Smooth muscle cell (in vitro differentiated cells): ENCODE measurements around the gene RCVRN. TPM values are rescaled to one million over a fixed set of nuclear protein-coding genes. Genes with fewer than 3 reads are reported as not detected.

Source experiments
- DNase-seq: peaks from one replicate; lab custom pipeline; 2025; ENCODE audit not compliant: unreplicated experiment; lab: John Stamatoyannopoulos, UW
- H2AFZ ChIP-seq: fragments of 200-600 bp; sonication (generic); 2 replicates; pipeline ENCODE4 v1.6.0; 2016; ENCODE audit warnings: antibody characterized with exemption, low read depth, mild to moderate bottlenecking
- H3F3A ChIP-seq: fragments of 200-600 bp; sonication (generic); 2 replicates; pipeline ENCODE4 v1.6.0; 2017; ENCODE audit warnings: antibody characterized with exemption, low read depth
- H3K27ac ChIP-seq: fragments of 200-600 bp; sonication (generic); 2 replicates; pipeline ENCODE4 v1.5.1; 2016; ENCODE audit warnings: low read depth, mild to moderate bottlenecking
- H3K27me3 ChIP-seq: fragments of 200-600 bp; sonication (generic); 2 replicates; pipeline ENCODE4 v1.6.1; 2016; ENCODE audit warnings: low read depth, mild to moderate bottlenecking
- H3K36me3 ChIP-seq: fragments of 200-600 bp; sonication (generic); 2 replicates; pipeline ENCODE4 v1.5.1; 2016; ENCODE audit warnings: low read depth
- H3K4me1 ChIP-seq: fragments of 200-600 bp; sonication (generic); 2 replicates; pipeline ENCODE4 v1.5.1; 2016; ENCODE audit warnings: low read depth
- H3K4me2 ChIP-seq: fragments of 200-600 bp; sonication (generic); 2 replicates; pipeline ENCODE4 v1.6.0; 2016; ENCODE audit warnings: mild to moderate bottlenecking
- H3K4me3 ChIP-seq: fragments of 200-600 bp; sonication (generic); 2 replicates; pipeline ENCODE4 v1.5.1; 2016; ENCODE audit warnings: mild to moderate bottlenecking
- H3K79me2 ChIP-seq: fragments of 200-600 bp; sonication (generic); 2 replicates; pipeline ENCODE4 v1.6.0; 2016; ENCODE audit warnings: low read depth, mild to moderate bottlenecking
- H3K9ac ChIP-seq: fragments of 200-600 bp; sonication (generic); 2 replicates; pipeline ENCODE4 v1.6.0; 2016; ENCODE audit warnings: low read depth
- H3K9me3 ChIP-seq: fragments of 200-600 bp; sonication (generic); replicated peaks from 2 replicates; pipeline ENCODE4 v1.5.1; 2016; ENCODE audit warnings: low read depth
- H4K20me1 ChIP-seq: fragments of 200-600 bp; sonication (generic); 2 replicates; pipeline ENCODE4 v1.6.0; 2016; ENCODE audit warnings: low read depth
- CTCF ChIP-seq: fragments of 200-600 bp; sonication (generic); IDR thresholded peaks from 2 replicates; pipeline ENCODE4 v1.5.1; 2017; ENCODE audit warnings: borderline replicate concordance, mild to moderate bottlenecking, antibody characterized with exemption; ENCODE audit not compliant: insufficient read depth, poor library complexity, severe bottlenecking
- WGBS: methylation state at CpG from one replicate; pipeline ENCODE4 v1.1.7; 2016; ENCODE audit warnings: low lambda C conversion rate; 5-methylcytosine and 5-hydroxymethylcytosine counted together
- polyA plus RNA-seq: library from polyadenylated mRNA; unstranded; fragments of >200 nt; fragmentation: Nextera tagmentation; extraction: Ambion mirVana; gene quantifications from 2 replicates; pipeline ENCODE4 v1.2.1, GENCODE V29; 2016
- total RNA-seq: library from RNA; depleted of rRNA; stranded (reverse); fragments of >200 nt; gene quantifications from 2 replicates; pipeline ENCODE4 v1.2.3, GENCODE V29; 2014

The RCVRN gene
- total and polyA plus RNA-seq, 2 experiments from 2014 or later: 3.2 to 4.0 TPM

- Histone ChIP-seq H3K4me3 (no peak overlapping the region), H4K20me1 (no peaks in the 10 kb centered on the region), H2AFZ (no peak overlapping the region), H3K9ac (no peak overlapping the region), H3K27ac (no peak overlapping the region), H3K79me2 (no peaks in the 10 kb centered on the region), H3K9me3 (no peaks in the 10 kb centered on the region), H3K27me3 (no peaks in the 10 kb centered on the region), H3K36me3 (no peaks in the 10 kb centered on the region), H3F3A (no peaks in the 10 kb centered on the region), H3K4me2 (no peak overlapping the region), H3K4me1 (peaks cover 8% of the 10 kb centered on the region)
- DNase-seq: no peak
- TF ChIP-seq CTCF: no peak
- WGBS: 76% methylated on average over 3 of the region's 3 CpGs
Measured at GRCh38 chr17:9874722-9875121, 30.3 kb downstream of the RCVRN start.

GRCh38 chr17:9872852-9873251 is 32.2 kb downstream of the RCVRN start:
- H3K9me3 ChIP-seq: no peaks in the 10 kb centered on the region
- no peak for TF ChIP-seq CTCF
- no peaks in the 10 kb centered on the region for H3F3A ChIP-seq
- no peak overlapping the region for H2AFZ ChIP-seq
- WGBS: 77% methylated on average over 6 of the region's 6 CpGs
- no peak for DNase-seq
- peaks cover 8% of the 10 kb centered on the region for H3K4me1 ChIP-seq
- H3K36me3 ChIP-seq: no peaks in the 10 kb centered on the region
- no peak overlapping the region for H3K4me3 ChIP-seq
- H3K9ac ChIP-seq: no peak overlapping the region
- no peaks in the 10 kb centered on the region for H3K27me3 ChIP-seq
- no peak overlapping the region for H3K27ac ChIP-seq
- no peak overlapping the region for H3K4me2 ChIP-seq
- no peaks in the 10 kb centered on the region for H3K79me2 ChIP-seq
- H4K20me1 ChIP-seq: no peaks in the 10 kb centered on the region

GRCh38 chr17:9868552-9868951 is 36.5 kb downstream of the RCVRN start:
- Histone ChIP-seq H3K4me2 (no peak overlapping the region), H3K4me3 (no peak overlapping the region), H3K79me2 (no peaks in the 10 kb centered on the region), H3K36me3 (no peaks in the 10 kb centered on the region), H3K27me3 (no peaks in the 10 kb centered on the region), H3K9me3 (no peaks in the 10 kb centered on the region), H3K9ac (no peak overlapping the region), H3F3A (no peaks in the 10 kb centered on the region), H2AFZ (no peak overlapping the region), H3K4me1 (no peaks in the 10 kb centered on the region), H3K27ac (no peak overlapping the region), H4K20me1 (no peaks in the 10 kb centered on the region)
- DNase-seq: no peak
- WGBS: 83% methylated on average over 3 of the region's 3 CpGs
- TF ChIP-seq CTCF: no peak

- no peak overlapping the region for H3K4me3 ChIP-seq
- H2AFZ ChIP-seq: no peak overlapping the region
- no peaks in the 10 kb centered on the region for H3K9me3 ChIP-seq
- WGBS: 67% methylated on average over 1 of the region's 1 CpG
- H4K20me1 ChIP-seq: no peaks in the 10 kb centered on the region
- no peak overlapping the region for H3K27ac ChIP-seq
- TF ChIP-seq CTCF: no peak
- H3K4me1 ChIP-seq: no peaks in the 10 kb centered on the region
- no peaks in the 10 kb centered on the region for H3K36me3 ChIP-seq
- no peak overlapping the region for H3K4me2 ChIP-seq
- H3K27me3 ChIP-seq: no peaks in the 10 kb centered on the region
- no peak for DNase-seq
- no peaks in the 10 kb centered on the region for H3K79me2 ChIP-seq
- H3F3A ChIP-seq: no peaks in the 10 kb centered on the region
- H3K9ac ChIP-seq: no peak overlapping the region
Measured at GRCh38 chr17:9865586-9865985, 39.5 kb downstream of the RCVRN start.
